ENCODE measurements around the gene UBN1.

Gene UBN1

DNA sequence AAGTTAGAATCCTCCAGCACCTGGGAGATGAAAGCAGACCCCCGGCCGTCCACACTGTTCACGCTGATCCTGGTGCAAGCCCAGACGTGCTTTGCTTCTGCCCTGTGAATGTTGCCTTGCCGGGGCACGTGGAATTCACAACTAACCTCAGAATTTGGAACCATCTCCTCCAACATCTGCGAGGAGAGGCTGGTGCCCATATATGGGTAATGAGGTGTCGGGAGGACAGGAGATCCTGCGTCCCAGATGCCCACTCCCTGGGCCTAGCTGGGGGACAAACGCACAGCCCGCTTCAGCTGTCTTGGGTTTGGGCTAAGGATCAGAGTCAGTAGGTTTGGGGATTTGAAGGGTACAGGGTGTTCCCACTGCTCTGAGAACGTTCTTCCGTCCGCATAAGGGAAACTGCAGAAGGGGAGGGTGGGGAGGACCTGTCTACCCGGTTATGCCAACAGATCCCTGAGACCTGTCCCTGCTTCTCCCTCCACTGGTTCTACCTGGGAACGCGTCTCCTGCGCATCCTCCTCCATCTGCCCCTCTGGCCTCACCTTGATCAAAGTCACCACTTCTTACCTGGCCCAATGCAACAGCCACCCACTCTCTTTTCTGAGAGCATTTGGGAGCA lies 75.6 kb downstream of the UBN1 start:
- H3K4me3 ChIP-seq (ENCODE audit: control insufficient read depth, low read depth, low read length), result no peak overlapping the region
- DNase-seq (ENCODE audit: low read depth), result no peak
- TF ChIP-seq, protein P1, sequence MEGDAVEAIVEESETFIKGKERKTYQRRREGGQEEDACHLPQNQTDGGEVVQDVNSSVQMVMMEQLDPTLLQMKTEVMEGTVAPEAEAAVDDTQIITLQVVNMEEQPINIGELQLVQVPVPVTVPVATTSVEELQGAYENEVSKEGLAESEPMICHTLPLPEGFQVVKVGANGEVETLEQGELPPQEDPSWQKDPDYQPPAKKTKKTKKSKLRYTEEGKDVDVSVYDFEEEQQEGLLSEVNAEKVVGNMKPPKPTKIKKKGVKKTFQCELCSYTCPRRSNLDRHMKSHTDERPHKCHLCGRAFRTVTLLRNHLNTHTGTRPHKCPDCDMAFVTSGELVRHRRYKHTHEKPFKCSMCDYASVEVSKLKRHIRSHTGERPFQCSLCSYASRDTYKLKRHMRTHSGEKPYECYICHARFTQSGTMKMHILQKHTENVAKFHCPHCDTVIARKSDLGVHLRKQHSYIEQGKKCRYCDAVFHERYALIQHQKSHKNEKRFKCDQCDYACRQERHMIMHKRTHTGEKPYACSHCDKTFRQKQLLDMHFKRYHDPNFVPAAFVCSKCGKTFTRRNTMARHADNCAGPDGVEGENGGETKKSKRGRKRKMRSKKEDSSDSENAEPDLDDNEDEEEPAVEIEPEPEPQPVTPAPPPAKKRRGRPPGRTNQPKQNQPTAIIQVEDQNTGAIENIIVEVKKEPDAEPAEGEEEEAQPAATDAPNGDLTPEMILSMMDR (conservative IDR thresholded peaks at IDR 0.05; ENCODE audit: control insufficient read depth, insufficient read depth, low read depth, low read length), result no peak

DNA sequence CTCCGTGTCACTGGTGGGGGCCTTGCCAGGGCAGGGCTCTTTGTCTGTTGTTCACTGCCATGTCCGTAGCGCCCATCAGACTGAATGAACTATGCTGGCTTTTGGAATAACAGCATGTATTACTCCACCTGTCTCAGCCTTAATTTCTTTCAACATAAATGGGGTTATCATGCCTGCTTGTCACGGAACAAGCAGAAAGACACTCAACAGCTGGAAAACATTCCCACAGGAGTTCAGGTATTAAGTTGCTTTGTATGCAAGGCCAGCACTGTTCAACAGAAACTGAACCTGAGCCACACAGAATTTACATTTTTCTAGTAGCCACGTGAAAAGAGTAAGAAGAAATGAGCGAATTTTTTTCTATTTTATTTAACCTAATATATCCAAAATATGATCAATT lies 76.6 kb downstream of the UBN1 start:
- TF ChIP-seq, protein P1 (conservative IDR thresholded peaks at IDR 0.05; ENCODE audit: control insufficient read depth, insufficient read depth, low read depth, low read length), result no peak
- no peak overlapping the region for H3K4me3 ChIP-seq (ENCODE audit: control insufficient read depth, low read depth, low read length)
- DNase-seq (ENCODE audit: low read depth), result no peak

DNA sequence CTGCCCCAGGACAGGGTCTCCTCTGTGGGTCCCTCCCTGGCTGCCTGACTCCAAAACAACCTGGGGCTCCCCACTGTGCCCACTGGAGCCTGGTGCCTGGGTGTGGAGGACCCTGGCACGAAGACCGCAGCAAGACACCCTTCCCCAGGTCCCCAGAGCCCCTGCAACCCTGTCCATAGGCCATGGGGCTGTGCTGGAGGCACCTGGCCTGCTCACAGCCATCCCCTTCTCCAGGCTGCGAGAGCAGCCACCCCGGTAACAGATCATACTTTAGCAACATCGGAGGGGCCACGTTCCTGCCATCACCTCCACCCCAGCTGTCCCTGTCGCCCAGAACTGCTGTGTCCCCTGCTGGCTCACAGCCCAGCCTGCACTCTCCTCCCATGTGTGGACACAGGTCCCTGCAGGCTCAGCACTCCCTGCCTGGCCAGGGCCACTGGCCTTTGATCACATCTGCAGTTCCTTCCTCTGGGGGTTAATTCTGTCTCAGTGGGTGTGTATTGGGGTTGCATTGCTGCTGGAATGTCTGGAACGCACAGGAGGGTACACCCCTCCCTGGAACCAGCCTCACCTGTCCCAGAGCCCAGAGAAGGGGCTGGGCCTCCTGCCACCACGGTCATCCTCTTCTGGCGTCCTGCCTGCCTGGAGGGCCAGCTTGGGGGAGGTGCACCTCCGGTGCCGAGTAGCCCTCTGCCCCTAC lies 77.5 kb downstream of the UBN1 start:
- TF ChIP-seq, protein P1 (conservative IDR thresholded peaks at IDR 0.05; ENCODE audit: control insufficient read depth, insufficient read depth, low read depth, low read length), result no peak
- DNase-seq (ENCODE audit: low read depth), result no peak
- no peak overlapping the region for H3K4me3 ChIP-seq (ENCODE audit: control insufficient read depth, low read depth, low read length)

GRCh38 chr16:4925293-4925607 lies 78.0 kb downstream of the UBN1 start:
- DNase-seq (ENCODE audit: low read depth), result no peak
- no peak overlapping the region for H3K4me3 ChIP-seq (ENCODE audit: control insufficient read depth, low read depth, low read length)
- TF ChIP-seq, protein P1 (conservative IDR thresholded peaks at IDR 0.05; ENCODE audit: control insufficient read depth, insufficient read depth, low read depth, low read length), result no peak

GRCh38 chr16:4925791-4926190 lies 78.5 kb downstream of the UBN1 start:
- no peak overlapping the region for H3K4me3 ChIP-seq (ENCODE audit: control insufficient read depth, low read depth, low read length)
- TF ChIP-seq, protein P1 (conservative IDR thresholded peaks at IDR 0.05; ENCODE audit: control insufficient read depth, insufficient read depth, low read depth, low read length), result no peak
- no peak for DNase-seq (ENCODE audit: low read depth)

GRCh38 chr16:4926928-4927327 lies 79.6 kb downstream of the UBN1 start:
- no peak for DNase-seq (ENCODE audit: low read depth)
- H3K4me3 ChIP-seq (ENCODE audit: control insufficient read depth, low read depth, low read length), result no peak overlapping the region
- TF ChIP-seq, protein P1 (conservative IDR thresholded peaks at IDR 0.05; ENCODE audit: control insufficient read depth, insufficient read depth, low read depth, low read length), result no peak

Measured in fibroblast of mammary gland (primary cell).